Measurements from ENCODE around the gene STRIP1.

- TF ChIP-seq EZH2 (IDR thresholded peaks at IDR 0.05) = no peak
- TF ChIP-seq POLR2AphosphoS5 (IDR thresholded peaks at IDR 0.05; ENCODE audit: borderline replicate concordance, low read depth, low read length) = no peak
- no peak for TF ChIP-seq FOXP2 (optimal IDR thresholded peaks at IDR 0.05; ENCODE audit: control extremely low read depth, extremely low read length, insufficient read depth)
Measured at GRCh38 chr1:110048240-110048639, 13.8 kb downstream of the STRIP1 start.
